GM23338 (cell line): Measurements from ENCODE around the gene DDB1. TPM values are rescaled to one million over a fixed set of nuclear protein-coding genes. Genes with fewer than 3 reads are reported as not detected.

Experiments used
- ETS1 ChIP-seq: IDR thresholded peaks from 2 replicates; pipeline ENCODE4 v1.6.1; 2016; ENCODE audit warnings: antibody characterized with exemption
- JUNB ChIP-seq: IDR thresholded peaks from one replicate; pipeline ENCODE4 v1.6.1; 2016; ENCODE audit warnings: antibody characterized with exemption; ENCODE audit not compliant: unreplicated experiment
- POLR2AphosphoS5 ChIP-seq: IDR thresholded peaks from 2 replicates; pipeline ENCODE4 v1.6.1; 2016; ENCODE audit warnings: antibody characterized with exemption, low read depth
- ZNF114 ChIP-seq: fragments of 250-450 bp; sonication (Bioruptor Pico); IDR thresholded peaks from 2 replicates; pipeline ENCODE4 v1.5.0; 2020; ENCODE audit warnings: mild to moderate bottlenecking, moderate library complexity
- ZNF462 ChIP-seq: fragments of 250-450 bp; sonication (Bioruptor Pico); IDR thresholded peaks from 2 replicates; pipeline ENCODE4 v1.5.0; 2020; ENCODE audit warnings: mild to moderate bottlenecking, moderate library complexity
- polyA plus RNA-seq: library from polyadenylated mRNA; unstranded; fragments of >200 nt; fragmentation: Nextera tagmentation; extraction: Ambion mirVana; gene quantifications from 2 replicates; pipeline ENCODE4 v1.2.1, GENCODE V29; 2016
- total RNA-seq: library from RNA; depleted of rRNA; stranded (reverse); fragments of >200 nt; shearing (Covaris generic); gene quantifications from 2 replicates; pipeline ENCODE4 v1.2.3, GENCODE V29; 2014
- TF ChIP-seq, protein P1 (sequence below), 2 experiments: fragments of 200-600 bp in 1 of 2; sonication (generic) in 1 of 2; conservative IDR thresholded peaks; 2 replicates each; pipeline versions ENCODE4 v1.5.1 to v1.6.1; 2016 to 2017; ENCODE audit warnings: antibody characterized with exemption in 2 of 2, low read depth in 2 of 2, mild to moderate bottlenecking in 2 of 2, moderate library complexity in 1 of 2

Gene DDB1
- total and polyA plus RNA-seq, 2 experiments from 2014 or later = 102 to 282 TPM

DNA sequence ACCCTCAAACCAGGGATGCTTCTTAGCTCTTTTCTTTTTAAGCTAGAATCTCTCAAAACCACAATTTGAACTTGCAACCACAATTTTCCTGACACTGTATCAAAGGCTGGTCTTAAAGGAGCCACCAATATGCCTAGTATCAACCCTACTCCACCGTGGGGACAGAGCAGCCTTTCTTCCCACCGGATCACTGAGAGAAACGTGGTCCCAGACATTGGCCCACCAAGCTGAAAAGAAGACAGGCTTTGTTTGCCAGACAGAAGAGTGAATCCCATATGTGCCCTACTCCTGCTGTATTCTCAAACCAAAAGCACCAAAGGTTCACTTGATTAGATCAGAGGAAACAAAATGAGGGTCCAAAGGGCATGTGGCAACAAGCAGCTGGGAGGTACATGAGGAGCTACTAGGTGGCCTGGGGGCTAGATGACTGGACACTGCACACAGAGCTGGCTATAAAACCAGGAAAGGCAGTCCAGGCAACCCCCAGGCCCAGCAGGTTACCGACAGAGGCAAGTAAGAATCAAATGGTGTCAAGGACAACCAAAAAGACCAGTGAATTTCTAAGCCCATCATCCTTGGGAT lies 34.2 kb downstream of the DDB1 start (continued):
- TF ChIP-seq ZNF462 (CRISPR knock-in tag) (no peak), ZNF114 (no peak), ETS1 (no peak), JUNB (no peak), POLR2AphosphoS5 (no peak)
- TF ChIP-seq, protein P1, sequence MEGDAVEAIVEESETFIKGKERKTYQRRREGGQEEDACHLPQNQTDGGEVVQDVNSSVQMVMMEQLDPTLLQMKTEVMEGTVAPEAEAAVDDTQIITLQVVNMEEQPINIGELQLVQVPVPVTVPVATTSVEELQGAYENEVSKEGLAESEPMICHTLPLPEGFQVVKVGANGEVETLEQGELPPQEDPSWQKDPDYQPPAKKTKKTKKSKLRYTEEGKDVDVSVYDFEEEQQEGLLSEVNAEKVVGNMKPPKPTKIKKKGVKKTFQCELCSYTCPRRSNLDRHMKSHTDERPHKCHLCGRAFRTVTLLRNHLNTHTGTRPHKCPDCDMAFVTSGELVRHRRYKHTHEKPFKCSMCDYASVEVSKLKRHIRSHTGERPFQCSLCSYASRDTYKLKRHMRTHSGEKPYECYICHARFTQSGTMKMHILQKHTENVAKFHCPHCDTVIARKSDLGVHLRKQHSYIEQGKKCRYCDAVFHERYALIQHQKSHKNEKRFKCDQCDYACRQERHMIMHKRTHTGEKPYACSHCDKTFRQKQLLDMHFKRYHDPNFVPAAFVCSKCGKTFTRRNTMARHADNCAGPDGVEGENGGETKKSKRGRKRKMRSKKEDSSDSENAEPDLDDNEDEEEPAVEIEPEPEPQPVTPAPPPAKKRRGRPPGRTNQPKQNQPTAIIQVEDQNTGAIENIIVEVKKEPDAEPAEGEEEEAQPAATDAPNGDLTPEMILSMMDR (conservative IDR thresholded peaks at IDR 0.05; ENCODE audit: low read depth in 2 of 2) = no peak
